Cardiac fibroblast (primary cell): ENCODE measurements around the gene EPHB2.
"Not testable (repeated sequence)": the region's sequence is repeated elsewhere in the genome, so short reads cannot be mapped to it uniquely, and the experiment has no call there.

Experiments
- DNase-seq, 2 donors: peaks; one replicate each; pipeline versions ENCODE4 v3.0.0 to v3.0.0-alpha.2; 2010; ENCODE audit warnings: low read depth in 2 of 2
- H3K4me3 ChIP-seq, 2 donors: replicated peaks in 1 of 2; 1 replicate in 1 of 2; 2 replicates in 1 of 2; pipeline ENCODE4 v1.5.1; 2011; ENCODE audit warnings: low read depth in 2 of 2, low read length in 2 of 2, mild to moderate bottlenecking in 2 of 2, moderate library complexity in 1 of 2
- TF ChIP-seq, protein P1 (sequence below): IDR thresholded peaks from one replicate; pipeline ENCODE4 v1.5.1; 2011; ENCODE audit warnings: low read depth, mild to moderate bottlenecking, low read length, inconsistent platforms

Gene EPHB2

GRCh38 chr1:22699681-22700520 is 10.7 kb upstream of the EPHB2 start:
- TF ChIP-seq, protein P1, sequence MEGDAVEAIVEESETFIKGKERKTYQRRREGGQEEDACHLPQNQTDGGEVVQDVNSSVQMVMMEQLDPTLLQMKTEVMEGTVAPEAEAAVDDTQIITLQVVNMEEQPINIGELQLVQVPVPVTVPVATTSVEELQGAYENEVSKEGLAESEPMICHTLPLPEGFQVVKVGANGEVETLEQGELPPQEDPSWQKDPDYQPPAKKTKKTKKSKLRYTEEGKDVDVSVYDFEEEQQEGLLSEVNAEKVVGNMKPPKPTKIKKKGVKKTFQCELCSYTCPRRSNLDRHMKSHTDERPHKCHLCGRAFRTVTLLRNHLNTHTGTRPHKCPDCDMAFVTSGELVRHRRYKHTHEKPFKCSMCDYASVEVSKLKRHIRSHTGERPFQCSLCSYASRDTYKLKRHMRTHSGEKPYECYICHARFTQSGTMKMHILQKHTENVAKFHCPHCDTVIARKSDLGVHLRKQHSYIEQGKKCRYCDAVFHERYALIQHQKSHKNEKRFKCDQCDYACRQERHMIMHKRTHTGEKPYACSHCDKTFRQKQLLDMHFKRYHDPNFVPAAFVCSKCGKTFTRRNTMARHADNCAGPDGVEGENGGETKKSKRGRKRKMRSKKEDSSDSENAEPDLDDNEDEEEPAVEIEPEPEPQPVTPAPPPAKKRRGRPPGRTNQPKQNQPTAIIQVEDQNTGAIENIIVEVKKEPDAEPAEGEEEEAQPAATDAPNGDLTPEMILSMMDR: no peak
- no peak for DNase-seq
- no peak overlapping the region for H3K4me3 ChIP-seq

DNA sequence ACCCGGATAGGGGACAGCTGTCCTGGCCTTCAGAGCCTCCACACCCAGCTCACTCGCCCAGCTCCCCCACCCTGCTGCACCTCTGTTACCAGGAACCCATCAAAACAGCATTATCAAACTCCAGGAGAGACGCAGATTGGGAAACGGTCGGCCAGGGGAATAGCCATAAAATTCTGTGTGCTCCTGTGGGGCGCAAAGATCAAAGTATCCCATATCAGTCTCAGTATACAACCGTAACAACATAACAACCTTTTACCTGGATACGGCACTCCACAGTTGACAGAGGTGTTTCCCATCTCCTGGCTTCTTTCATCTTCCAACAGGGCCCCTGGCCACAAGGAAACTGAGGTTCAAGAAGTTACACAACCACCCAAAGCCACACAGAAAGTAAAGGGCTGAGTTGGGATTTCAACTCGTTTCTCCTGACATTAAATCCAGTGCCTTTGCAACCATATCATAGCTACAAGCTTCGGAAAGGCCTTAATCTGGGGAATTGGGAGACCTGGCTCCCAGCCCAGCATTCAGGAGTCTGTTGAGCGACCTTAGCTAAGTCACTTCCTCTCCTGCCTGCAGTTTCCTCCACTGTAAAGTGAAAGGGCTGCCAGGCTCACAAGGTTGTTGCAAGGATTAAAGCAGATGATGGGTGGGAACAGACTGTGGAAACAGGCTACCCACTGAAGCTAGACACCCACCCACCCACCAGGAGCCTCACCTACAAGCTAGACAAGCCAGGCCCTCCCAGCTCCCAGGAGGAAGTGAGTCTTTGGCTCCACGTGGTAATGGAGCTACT is 8.1 kb upstream of the EPHB2 start:
- peak; percentile 21 to 66 for DNase-seq
- H3K4me3 ChIP-seq: no peak overlapping the region
- TF ChIP-seq, protein P1: no peak

- TF ChIP-seq, protein P1: peak; percentile 92
Observed at GRCh38 chr1:22704440-22705067, 6.1 kb upstream of the EPHB2 start.

DNA sequence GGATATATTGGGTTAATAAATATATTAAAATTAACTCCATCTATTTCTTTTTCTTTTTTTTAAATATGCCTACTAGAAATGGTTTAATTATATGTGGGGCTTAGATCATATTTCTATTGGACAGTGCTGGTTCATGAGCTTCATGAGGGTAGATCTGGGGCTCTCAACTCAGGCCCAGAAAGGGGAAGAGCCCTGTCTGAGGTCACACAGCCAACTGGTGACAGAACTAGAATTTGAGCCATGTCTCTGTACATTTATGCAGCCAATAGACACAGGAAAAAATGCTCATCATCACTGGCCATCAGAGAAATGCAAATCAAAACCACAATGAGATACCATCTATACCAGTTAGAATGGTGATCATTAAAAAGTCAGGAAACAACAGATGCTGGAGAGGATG is 5.1 kb upstream of the EPHB2 start:
- TF ChIP-seq, protein P1: no peak
- DNase-seq: no peak
- H3K4me3 ChIP-seq: no peak overlapping the region

More at GRCh38 chr1:22704440-22705067, 6.1 kb upstream of the EPHB2 start:
- no peak overlapping the region for H3K4me3 ChIP-seq
- DNase-seq: peak; percentile 88 to 89

DNA sequence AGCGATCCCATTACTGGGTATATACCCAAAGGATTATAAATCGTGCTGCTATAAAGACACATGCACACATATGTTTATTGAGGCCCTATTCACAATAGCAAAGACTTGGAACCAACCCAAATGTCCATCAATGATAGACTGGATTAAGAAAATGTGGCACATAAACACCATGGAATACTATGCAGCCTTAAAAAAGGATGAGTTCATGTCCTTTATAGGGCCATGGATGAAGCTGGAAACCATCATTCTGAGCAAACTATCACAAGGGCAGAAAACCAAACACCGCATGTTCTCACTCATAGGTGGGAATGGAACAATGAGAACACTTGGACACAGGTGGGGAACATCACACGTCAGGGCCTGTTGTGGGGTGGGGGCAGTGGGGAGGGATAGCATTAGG is 4.5 kb upstream of the EPHB2 start:
- not testable (repeated sequence) for DNase-seq, H3K4me3 ChIP-seq

GRCh38 chr1:22708777-22709176 is 1.9 kb upstream of the EPHB2 start:
- H3K4me3 ChIP-seq: no peak overlapping the region
- TF ChIP-seq, protein P1: no peak
- DNase-seq: no peak

- DNase-seq: peak in 1 of 2 donors; percentile 10
- no peak overlapping the region for H3K4me3 ChIP-seq
- TF ChIP-seq, protein P1: peak; percentile 21
Observed at GRCh38 chr1:22709227-22709626, 1.4 kb upstream of the EPHB2 start.
